Activated T-cell treated with anti-CD3 and anti-CD28 coated beads for 1 hour (primary cell): ENCODE data around the gene C10orf71.

ENCODE experiments used
- DNase-seq: peaks from one replicate; pipeline ENCODE4 v3.0.0-alpha.2; 2020; ENCODE audit warnings: low read depth

Gene C10orf71

GRCh38 chr10:49333192-49333591 is 34.2 kb downstream of the C10orf71 start:
- DNase-seq: no peak

- no peak for DNase-seq
These were observed 36.0 kb downstream of the C10orf71 start for GRCh38 chr10:49334964-49335363.

GRCh38 chr10:49335364-49335972 is 36.5 kb downstream of the C10orf71 start:
- no peak for DNase-seq

- DNase-seq: no peak
These were observed 39.6 kb downstream of the C10orf71 start for GRCh38 chr10:49338604-49339003.

GRCh38 chr10:49344840-49345239 is 45.9 kb downstream of the C10orf71 start:
- no peak for DNase-seq

- no peak for DNase-seq
These were observed 48.4 kb downstream of the C10orf71 start for GRCh38 chr10:49347342-49347741.

DNA sequence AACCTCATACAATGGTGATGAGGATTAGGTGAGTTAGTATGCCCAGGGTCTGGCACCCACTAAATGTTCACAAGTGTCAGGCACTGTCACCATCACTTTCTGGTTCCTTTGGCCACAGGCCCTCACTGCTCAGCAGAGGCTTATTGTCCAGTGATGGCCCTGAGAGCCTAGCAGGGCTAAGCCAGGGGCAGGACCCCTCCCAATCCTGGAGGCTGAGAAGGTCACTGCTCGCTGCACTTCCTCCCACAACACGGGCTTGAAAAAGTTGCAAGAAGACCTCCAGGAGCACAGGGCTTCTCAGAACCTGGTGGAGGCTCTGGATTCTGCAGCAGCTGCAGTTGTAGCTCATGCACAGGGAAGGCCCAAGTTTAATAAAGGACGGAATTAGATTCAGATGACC is 48.9 kb downstream of the C10orf71 start:
- DNase-seq: no peak

- no peak for DNase-seq
These were observed 49.6 kb downstream of the C10orf71 start for GRCh38 chr10:49348593-49348992.

DNA sequence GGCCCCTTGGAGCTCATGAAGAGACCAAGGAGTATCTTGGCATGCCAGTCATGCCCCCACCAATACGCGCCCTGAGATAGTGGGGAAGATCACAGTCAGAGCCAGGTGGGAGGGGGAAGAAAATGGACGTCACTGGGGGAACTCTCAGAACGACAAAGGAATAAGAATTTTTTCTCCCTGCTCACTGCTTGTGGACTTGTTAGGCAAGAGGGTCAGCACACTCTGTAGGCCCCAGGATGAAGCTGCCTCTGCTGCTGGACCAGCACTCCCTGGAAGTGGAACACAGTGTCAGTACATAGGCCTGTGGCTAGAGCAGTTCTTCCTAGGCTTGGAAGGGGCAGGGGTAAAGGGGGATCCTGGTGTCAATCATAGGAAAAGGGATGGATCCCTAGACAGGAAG is 50.4 kb downstream of the C10orf71 start:
- DNase-seq: no peak

- DNase-seq: no peak
These were observed 51.2 kb downstream of the C10orf71 start for GRCh38 chr10:49350138-49350537.

GRCh38 chr10:49350846-49351532 is 52.0 kb downstream of the C10orf71 start:
- no peak for DNase-seq

DNA sequence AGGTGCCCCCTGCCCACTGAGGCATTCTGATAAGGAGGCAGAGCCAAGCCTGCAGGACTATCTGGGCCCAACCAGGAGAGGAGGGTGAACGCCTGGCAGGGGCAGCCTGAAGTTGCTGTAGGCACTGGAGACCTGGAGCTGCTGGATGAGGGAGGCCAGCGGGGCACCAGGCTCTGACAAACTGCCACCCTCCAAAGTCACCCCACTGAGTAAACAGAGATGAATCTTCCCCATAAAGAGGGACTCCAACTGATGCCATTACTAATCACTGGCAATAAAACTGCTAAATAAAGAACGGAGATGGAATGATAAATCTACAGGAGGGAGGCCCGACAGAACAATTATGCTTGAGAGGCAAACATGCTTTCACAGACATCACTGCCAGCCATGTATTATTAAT is 52.7 kb downstream of the C10orf71 start:
- no peak for DNase-seq

GRCh38 chr10:49352323-49352722 is 53.4 kb downstream of the C10orf71 start:
- DNase-seq: no peak

- DNase-seq: no peak
These were observed 54.3 kb downstream of the C10orf71 start for GRCh38 chr10:49353026-49353894.

GRCh38 chr10:49353895-49354566 is 55.1 kb downstream of the C10orf71 start:
- no peak for DNase-seq

- no peak for DNase-seq
These were observed 55.6 kb downstream of the C10orf71 start for GRCh38 chr10:49354593-49354992.

GRCh38 chr10:49355221-49355620 is 56.3 kb downstream of the C10orf71 start:
- DNase-seq: no peak

- no peak for DNase-seq
These were observed 57.2 kb downstream of the C10orf71 start for GRCh38 chr10:49356181-49356580.

DNA sequence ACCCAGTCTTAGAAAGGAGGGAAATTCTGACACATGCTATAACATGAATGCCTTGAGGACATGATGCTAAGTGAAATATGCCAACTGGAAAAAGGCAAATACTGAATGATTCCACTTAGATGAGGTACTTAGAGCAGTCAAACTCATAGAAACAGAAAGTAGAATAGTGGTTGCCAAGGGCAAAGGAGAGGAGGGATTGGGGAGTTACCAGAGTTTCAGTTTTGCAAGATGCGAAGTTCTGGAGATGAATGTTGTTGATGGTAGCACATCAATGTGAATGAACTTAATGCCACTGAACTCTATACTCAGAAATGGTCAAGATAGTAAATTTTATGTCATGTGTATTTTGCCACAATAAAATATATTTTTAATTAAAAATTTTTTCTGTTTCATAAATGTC is 58.0 kb downstream of the C10orf71 start:
- DNase-seq: no peak

GRCh38 chr10:49357910-49358309 is 58.9 kb downstream of the C10orf71 start:
- DNase-seq: no peak

GRCh38 chr10:49359349-49360270 is 60.6 kb downstream of the C10orf71 start:
- no peak for DNase-seq
